Mammary epithelial cell (primary cell): ENCODE measurements around the gene RAD51B.

Source experiments
- EZH2 ChIP-seq: IDR thresholded peaks from 2 replicates; pipeline ENCODE4 v1.6.1; 2012; ENCODE audit warnings: low read length, inconsistent platforms, borderline replicate concordance
- TF ChIP-seq, protein P1 (sequence below), 2 donors: IDR thresholded peaks in 1 of 2; conservative IDR thresholded peaks in 1 of 2; 2 replicates each; pipeline ENCODE4 v1.5.1; 2011 to 2012; ENCODE audit warnings: inconsistent platforms in 2 of 2, low read length in 2 of 2, mild to moderate bottlenecking in 2 of 2, control low read depth in 1 of 2, low read depth in 1 of 2; ENCODE audit not compliant: insufficient read depth in 1 of 2; ENCODE audit errors: extremely low read depth in 1 of 2

DNA sequence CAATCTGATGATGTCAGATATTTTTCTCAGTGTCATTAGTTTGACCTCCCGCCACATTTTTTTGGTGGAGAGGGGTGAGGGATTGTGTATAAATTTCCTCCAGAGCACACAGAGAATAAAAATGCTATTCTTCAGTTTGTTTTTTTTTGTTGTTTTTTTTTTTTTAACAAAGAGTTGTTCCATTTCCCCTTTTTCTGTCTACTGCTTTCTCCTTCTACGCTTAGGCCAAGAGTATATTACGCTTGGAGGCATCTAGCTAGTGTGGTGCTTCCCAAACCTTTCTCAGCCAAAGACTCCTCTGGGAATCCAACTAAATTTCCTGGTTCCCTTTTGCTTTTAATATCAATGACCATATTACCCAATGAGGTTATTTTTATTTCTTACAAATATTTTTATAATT is 507.7 kb downstream of the RAD51B start:
- TF ChIP-seq, protein P1, sequence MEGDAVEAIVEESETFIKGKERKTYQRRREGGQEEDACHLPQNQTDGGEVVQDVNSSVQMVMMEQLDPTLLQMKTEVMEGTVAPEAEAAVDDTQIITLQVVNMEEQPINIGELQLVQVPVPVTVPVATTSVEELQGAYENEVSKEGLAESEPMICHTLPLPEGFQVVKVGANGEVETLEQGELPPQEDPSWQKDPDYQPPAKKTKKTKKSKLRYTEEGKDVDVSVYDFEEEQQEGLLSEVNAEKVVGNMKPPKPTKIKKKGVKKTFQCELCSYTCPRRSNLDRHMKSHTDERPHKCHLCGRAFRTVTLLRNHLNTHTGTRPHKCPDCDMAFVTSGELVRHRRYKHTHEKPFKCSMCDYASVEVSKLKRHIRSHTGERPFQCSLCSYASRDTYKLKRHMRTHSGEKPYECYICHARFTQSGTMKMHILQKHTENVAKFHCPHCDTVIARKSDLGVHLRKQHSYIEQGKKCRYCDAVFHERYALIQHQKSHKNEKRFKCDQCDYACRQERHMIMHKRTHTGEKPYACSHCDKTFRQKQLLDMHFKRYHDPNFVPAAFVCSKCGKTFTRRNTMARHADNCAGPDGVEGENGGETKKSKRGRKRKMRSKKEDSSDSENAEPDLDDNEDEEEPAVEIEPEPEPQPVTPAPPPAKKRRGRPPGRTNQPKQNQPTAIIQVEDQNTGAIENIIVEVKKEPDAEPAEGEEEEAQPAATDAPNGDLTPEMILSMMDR (conservative IDR thresholded peaks at IDR 0.05 in 1 of 2, IDR thresholded peaks at IDR 0.05 in 1 of 2; ENCODE audit: extremely low read depth in 1 of 2, insufficient read depth in 1 of 2, low read depth in 1 of 2, low read length in 2 of 2): no peak
- TF ChIP-seq EZH2: no peak
